Right lobe of liver (tissue), 4 donors: ENCODE data around the gene B3GALT6.
"Not testable (repeated sequence)": the region's sequence is repeated elsewhere in the genome, so short reads cannot be mapped to it uniquely, and the experiment has no call there.

Experiments
- POLR2A ChIP-seq: fragments of 450-650 bp; IDR thresholded peaks from one replicate; pipeline ENCODE4 v1.6.1; 2017; ENCODE audit warnings: antibody characterized with exemption, mild to moderate bottlenecking
- TF ChIP-seq, protein P1 (sequence below), 4 donors: fragments of 200-600 bp in 3 of 4; fragments of 450-650 bp in 1 of 4; IDR thresholded peaks; one replicate each; pipeline versions ENCODE4 v1.5.1 to v1.8.0; 2016 to 2022; ENCODE audit warnings: antibody characterized with exemption in 4 of 4, mild to moderate bottlenecking in 2 of 4
- donor health status: DM: no; HTN: no; CAD: no.
- donor health status: DM: no; HTN: no; CAD: no.
- donor health status: DM: no; HTN: yes; CAD: no.

DNA sequence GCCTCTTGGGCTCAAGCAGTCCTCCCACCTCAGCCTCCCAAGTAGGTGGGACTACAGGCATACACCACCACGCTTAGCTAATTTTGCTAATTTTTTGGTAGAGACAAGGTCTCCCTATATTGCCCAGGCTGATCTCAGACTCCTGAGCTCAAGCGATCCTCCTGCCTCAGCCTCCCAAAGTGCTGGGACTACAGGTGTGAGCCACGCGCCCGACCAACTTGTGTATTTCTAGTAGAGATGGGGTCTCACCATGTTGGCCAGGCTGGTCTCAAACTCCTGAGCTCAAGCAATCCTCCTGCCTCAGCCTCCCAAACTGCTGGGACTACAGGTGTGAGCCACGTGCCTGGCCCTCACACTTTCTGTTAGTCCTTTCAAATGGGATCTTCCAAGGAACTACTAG is 36.3 kb upstream of the B3GALT6 start:
- TF ChIP-seq, protein P1, sequence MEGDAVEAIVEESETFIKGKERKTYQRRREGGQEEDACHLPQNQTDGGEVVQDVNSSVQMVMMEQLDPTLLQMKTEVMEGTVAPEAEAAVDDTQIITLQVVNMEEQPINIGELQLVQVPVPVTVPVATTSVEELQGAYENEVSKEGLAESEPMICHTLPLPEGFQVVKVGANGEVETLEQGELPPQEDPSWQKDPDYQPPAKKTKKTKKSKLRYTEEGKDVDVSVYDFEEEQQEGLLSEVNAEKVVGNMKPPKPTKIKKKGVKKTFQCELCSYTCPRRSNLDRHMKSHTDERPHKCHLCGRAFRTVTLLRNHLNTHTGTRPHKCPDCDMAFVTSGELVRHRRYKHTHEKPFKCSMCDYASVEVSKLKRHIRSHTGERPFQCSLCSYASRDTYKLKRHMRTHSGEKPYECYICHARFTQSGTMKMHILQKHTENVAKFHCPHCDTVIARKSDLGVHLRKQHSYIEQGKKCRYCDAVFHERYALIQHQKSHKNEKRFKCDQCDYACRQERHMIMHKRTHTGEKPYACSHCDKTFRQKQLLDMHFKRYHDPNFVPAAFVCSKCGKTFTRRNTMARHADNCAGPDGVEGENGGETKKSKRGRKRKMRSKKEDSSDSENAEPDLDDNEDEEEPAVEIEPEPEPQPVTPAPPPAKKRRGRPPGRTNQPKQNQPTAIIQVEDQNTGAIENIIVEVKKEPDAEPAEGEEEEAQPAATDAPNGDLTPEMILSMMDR (IDR thresholded peaks at IDR 0.05), result not testable (repeated sequence)
- not testable (repeated sequence) for TF ChIP-seq POLR2A
